Neuronal stem cell (in vitro differentiated cells): ENCODE data around the gene CYP46A1.

Experiments used
- DNase-seq: peaks from one replicate; pipeline ENCODE4 v3.0.0-alpha.2; 2013; ENCODE audit warnings: low spot score
- H2AFZ ChIP-seq: one replicate; pipeline ENCODE4 v1.6.1; 2013; ENCODE audit warnings: mild to moderate bottlenecking, low read length, inconsistent platforms
- H2AK5ac ChIP-seq: 2 replicates; pipeline ENCODE4 v1.6.1; 2013; ENCODE audit warnings: low read depth, mild to moderate bottlenecking, inconsistent platforms, low read length, moderate library complexity, mixed read lengths
- H2BK120ac ChIP-seq: 2 replicates; pipeline ENCODE4 v1.6.1; 2013; ENCODE audit warnings: low read depth, mild to moderate bottlenecking, inconsistent platforms, low read length, moderate library complexity, mixed read lengths
- H2BK12ac ChIP-seq: one replicate; pipeline ENCODE4 v1.6.1; 2013; ENCODE audit warnings: low read length, inconsistent platforms
- H2BK15ac ChIP-seq: 2 replicates; pipeline ENCODE4 v1.6.1; 2013; ENCODE audit warnings: mild to moderate bottlenecking, low read length, inconsistent platforms, mixed read lengths
- H2BK5ac ChIP-seq: one replicate; pipeline ENCODE4 v1.6.1; 2013; ENCODE audit warnings: inconsistent platforms, mild to moderate bottlenecking, low read length, moderate library complexity
- H3K14ac ChIP-seq: one replicate; pipeline ENCODE4 v1.6.1; 2013; ENCODE audit warnings: low read length, inconsistent platforms
- H3K18ac ChIP-seq: 2 replicates; pipeline ENCODE4 v1.6.1; 2013; ENCODE audit warnings: low read length, inconsistent platforms
- H3K23ac ChIP-seq: 2 replicates; pipeline ENCODE4 v1.6.1; 2013; ENCODE audit warnings: low read depth, mild to moderate bottlenecking, mixed read lengths, low read length, inconsistent platforms; ENCODE audit not compliant: poor library complexity
- H3K27ac ChIP-seq: replicated peaks from 3 replicates; pipeline ENCODE4 v1.5.1; 2013; ENCODE audit warnings: low read length, inconsistent platforms
- H3K27me3 ChIP-seq, 3 experiments: 2 replicates each; pipeline ENCODE4 v1.6.1; 2013; ENCODE audit warnings: low read length in 3 of 3, mild to moderate bottlenecking in 2 of 3, inconsistent platforms in 1 of 3, low read depth in 1 of 3, mixed read lengths in 1 of 3, moderate library complexity in 1 of 3; ENCODE audit not compliant: control insufficient read depth in 3 of 3, insufficient read depth in 3 of 3
- H3K36me3 ChIP-seq, 2 donors: replicated peaks in 1 of 2; 2 replicates each; pipeline ENCODE4 v1.6.1; 2013; ENCODE audit warnings: low read length in 2 of 2; ENCODE audit not compliant: control insufficient read depth in 2 of 2, insufficient read depth in 2 of 2
- H3K4ac ChIP-seq: 2 replicates; pipeline ENCODE4 v1.6.1; 2013; ENCODE audit warnings: inconsistent platforms, mild to moderate bottlenecking, low read length, moderate library complexity
- H3K4me1 ChIP-seq, 2 donors: 1 replicate in 1 of 2; 2 replicates in 1 of 2; pipeline ENCODE4 v1.6.1; 2013; ENCODE audit warnings: low read length in 2 of 2, low read depth in 1 of 2; ENCODE audit not compliant: control insufficient read depth in 2 of 2, insufficient read depth in 1 of 2
- H3K4me2 ChIP-seq: one replicate; pipeline ENCODE4 v1.6.1; 2013; ENCODE audit warnings: mild to moderate bottlenecking, low read length, inconsistent platforms; ENCODE audit not compliant: insufficient read depth, poor library complexity, severe bottlenecking
- H3K4me3 ChIP-seq, 2 donors: 2 replicates each; pipeline ENCODE4 v1.5.1; 2013; ENCODE audit warnings: low read length in 2 of 2, mild to moderate bottlenecking in 2 of 2, inconsistent platforms in 1 of 2, moderate library complexity in 1 of 2
- H3K79me1 ChIP-seq: one replicate; pipeline ENCODE4 v1.6.1; 2013; ENCODE audit warnings: low read depth, mild to moderate bottlenecking, inconsistent platforms, low read length, moderate library complexity
- H3K9ac ChIP-seq: one replicate; pipeline ENCODE4 v1.6.1; 2013; ENCODE audit warnings: mild to moderate bottlenecking, low read depth, low read length, inconsistent platforms; ENCODE audit not compliant: poor library complexity
- H3K9me3 ChIP-seq, 2 donors: replicated peaks in 1 of 2; 2 replicates each; pipeline versions ENCODE3 to v1.6.1; 2013; ENCODE audit warnings: low read length in 2 of 2, mild to moderate bottlenecking in 2 of 2, inconsistent platforms in 1 of 2, low read depth in 1 of 2, mixed read lengths in 1 of 2, moderate library complexity in 1 of 2; ENCODE audit not compliant: control insufficient read depth in 2 of 2, insufficient read depth in 1 of 2
- H4K8ac ChIP-seq: one replicate; pipeline ENCODE4 v1.6.1; 2013; ENCODE audit warnings: low read depth, mild to moderate bottlenecking, inconsistent platforms, low read length, moderate library complexity
- H4K91ac ChIP-seq: one replicate; pipeline ENCODE4 v1.6.1; 2013; ENCODE audit warnings: low read length, low read depth, mild to moderate bottlenecking, inconsistent platforms; ENCODE audit not compliant: poor library complexity
- WGBS, 2 donors: extraction: QIAGEN DNeasy Blood & Tissue Kit; methylation state at CpG; one replicate each; pipeline ENCODE4 v1.1.7; 2013; ENCODE audit warnings: missing lambda C conversion rate in 2 of 2, mixed read lengths in 1 of 2; ENCODE audit not compliant: insufficient read length in 2 of 2, insufficient replicate concordance in 1 of 2; ENCODE audit errors: extremely low coverage in 2 of 2; 5-methylcytosine and 5-hydroxymethylcytosine counted together

The CYP46A1 gene

DNA sequence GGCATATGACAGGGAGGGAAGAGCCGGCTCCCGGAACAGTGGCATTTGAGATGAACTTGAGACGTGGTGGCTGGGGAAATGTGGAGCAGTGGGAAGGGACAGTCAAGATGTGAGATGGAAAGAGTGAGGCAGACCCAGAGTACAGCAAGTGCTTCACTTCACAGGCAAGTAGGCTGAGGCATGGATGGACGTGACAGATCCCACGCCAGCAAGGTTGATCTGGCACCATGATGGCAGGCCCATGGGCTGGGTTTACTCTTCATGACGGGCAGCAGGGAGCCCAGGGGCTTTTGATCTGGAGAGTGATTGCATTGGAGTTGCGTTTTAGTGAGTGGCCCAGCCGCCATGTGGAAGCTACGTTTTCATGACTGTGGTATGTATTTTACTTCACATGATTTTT lies 91.3 kb downstream of the CYP46A1 start:
- DNase-seq, result no peak
- no peak overlapping the region for H3K4ac ChIP-seq
- H4K8ac ChIP-seq, result no peak overlapping the region
- WGBS, 2 donors, result no CpG with 5 or more reads among the region's 9 CpGs
- H3K4me2 ChIP-seq, result no peak overlapping the region
- H3K14ac ChIP-seq, result no peak overlapping the region
- no peak overlapping the region for H2AK5ac ChIP-seq
- no peak overlapping the region for H3K9ac ChIP-seq
- peaks cover 0 to 7% of the 10 kb centered on the region in 2 donors for H3K9me3 ChIP-seq
- no peak overlapping the region for H2AFZ ChIP-seq
- no peak overlapping the region for H3K23ac ChIP-seq
- H4K91ac ChIP-seq, result no peak overlapping the region
- no peak overlapping the region for H2BK120ac ChIP-seq
- no peak overlapping the region for H2BK12ac ChIP-seq
- H3K36me3 ChIP-seq, result no peaks in the 10 kb centered on the region
- H3K27me3 ChIP-seq, result peaks cover 0 to 35% (median 0%) of the 10 kb centered on the region in 3 experiments
- no peak overlapping the region for H2BK15ac ChIP-seq
- H3K27ac ChIP-seq, result no peak overlapping the region
- no peak overlapping the region for H3K18ac ChIP-seq
- H3K79me1 ChIP-seq, result no peaks in the 10 kb centered on the region
- H2BK5ac ChIP-seq, result no peak overlapping the region
- peak overlapping the region in 1 of 2 donors; percentile 58 for H3K4me3 ChIP-seq
- H3K4me1 ChIP-seq, result peaks cover 20 to 21% of the 10 kb centered on the region in 2 donors
